ENCODE data around the gene LINC01488. TPM values are rescaled to one million over a fixed set of nuclear protein-coding genes. Genes with fewer than 3 reads are reported as not detected.

LINC01488 gene
- total RNA-seq, 1 donor from 2014 or later, result not detected

DNA sequence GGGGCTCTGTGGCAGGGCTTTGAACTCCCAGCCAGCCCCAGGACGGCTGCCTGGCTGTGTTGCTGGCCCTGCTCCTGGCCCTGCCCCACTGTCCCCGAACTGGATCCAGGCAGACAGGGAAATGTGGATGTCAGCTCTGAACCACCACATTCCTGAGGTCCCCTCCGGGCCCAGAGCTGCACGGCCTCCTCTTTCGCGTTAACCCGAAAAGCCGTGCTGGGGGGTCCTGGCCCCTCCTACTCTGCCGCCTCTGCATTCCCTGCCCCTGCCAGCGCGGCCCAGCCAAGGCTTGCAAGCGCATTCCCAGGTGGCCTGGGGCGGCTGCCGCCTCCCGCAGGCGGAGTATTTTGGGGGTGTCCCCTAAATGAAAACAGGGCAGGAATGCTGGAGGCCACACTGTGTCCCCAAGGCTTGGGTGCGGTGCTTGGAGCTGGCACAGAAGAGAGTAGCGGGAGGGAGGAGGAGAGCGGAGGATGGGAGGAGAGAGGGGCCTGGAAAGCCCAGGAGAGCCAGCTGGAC lies 5.4 kb downstream of the LINC01488 start:
- H3K36me3 Mint-ChIP-seq (ENCODE audit: low read depth, unreplicated experiment), result no peaks in the 10 kb centered on the region
- no peak for DNase-seq (ENCODE audit: low spot score)

DNA sequence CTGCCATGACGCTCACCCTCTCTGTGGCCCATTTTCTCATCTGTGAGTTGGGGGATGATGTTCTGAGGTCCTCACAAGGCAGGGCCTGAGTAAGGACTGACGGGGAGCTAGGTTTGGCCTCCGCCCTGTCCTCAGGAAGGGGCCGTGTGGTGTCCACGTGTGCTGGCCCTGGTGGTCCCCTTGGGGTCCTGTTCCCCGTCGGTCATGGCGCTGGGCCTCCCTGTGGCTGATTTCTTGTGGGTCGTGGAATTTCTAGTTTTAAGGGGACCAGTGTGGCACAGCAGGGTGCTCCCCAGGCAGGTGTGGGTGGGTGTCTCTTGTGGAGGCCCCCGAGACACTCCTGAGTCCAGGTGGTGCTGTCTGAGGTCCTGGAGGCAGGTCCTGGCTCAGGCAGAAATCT lies 5.9 kb downstream of the LINC01488 start:
- no peak overlapping the region for H3K4me3 Mint-ChIP-seq (ENCODE audit: unreplicated experiment)

More for the DNA sequence above, 5.4 kb downstream of the LINC01488 start:
- H3K4me1 Mint-ChIP-seq (ENCODE audit: unreplicated experiment), result no peaks in the 10 kb centered on the region
- peaks cover 2% of the 10 kb centered on the region for H3K27me3 Mint-ChIP-seq (ENCODE audit: unreplicated experiment)
- H3K27ac Mint-ChIP-seq (ENCODE audit: unreplicated experiment), result no peak overlapping the region
- H3K4me3 Mint-ChIP-seq (ENCODE audit: unreplicated experiment), result no peak overlapping the region
- TF ChIP-seq, protein P1, sequence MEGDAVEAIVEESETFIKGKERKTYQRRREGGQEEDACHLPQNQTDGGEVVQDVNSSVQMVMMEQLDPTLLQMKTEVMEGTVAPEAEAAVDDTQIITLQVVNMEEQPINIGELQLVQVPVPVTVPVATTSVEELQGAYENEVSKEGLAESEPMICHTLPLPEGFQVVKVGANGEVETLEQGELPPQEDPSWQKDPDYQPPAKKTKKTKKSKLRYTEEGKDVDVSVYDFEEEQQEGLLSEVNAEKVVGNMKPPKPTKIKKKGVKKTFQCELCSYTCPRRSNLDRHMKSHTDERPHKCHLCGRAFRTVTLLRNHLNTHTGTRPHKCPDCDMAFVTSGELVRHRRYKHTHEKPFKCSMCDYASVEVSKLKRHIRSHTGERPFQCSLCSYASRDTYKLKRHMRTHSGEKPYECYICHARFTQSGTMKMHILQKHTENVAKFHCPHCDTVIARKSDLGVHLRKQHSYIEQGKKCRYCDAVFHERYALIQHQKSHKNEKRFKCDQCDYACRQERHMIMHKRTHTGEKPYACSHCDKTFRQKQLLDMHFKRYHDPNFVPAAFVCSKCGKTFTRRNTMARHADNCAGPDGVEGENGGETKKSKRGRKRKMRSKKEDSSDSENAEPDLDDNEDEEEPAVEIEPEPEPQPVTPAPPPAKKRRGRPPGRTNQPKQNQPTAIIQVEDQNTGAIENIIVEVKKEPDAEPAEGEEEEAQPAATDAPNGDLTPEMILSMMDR (IDR thresholded peaks at IDR 0.05; ENCODE audit: unreplicated experiment), result no peak
- H3K9me3 Mint-ChIP-seq (ENCODE audit: unreplicated experiment), result no peaks in the 10 kb centered on the region

DNA sequence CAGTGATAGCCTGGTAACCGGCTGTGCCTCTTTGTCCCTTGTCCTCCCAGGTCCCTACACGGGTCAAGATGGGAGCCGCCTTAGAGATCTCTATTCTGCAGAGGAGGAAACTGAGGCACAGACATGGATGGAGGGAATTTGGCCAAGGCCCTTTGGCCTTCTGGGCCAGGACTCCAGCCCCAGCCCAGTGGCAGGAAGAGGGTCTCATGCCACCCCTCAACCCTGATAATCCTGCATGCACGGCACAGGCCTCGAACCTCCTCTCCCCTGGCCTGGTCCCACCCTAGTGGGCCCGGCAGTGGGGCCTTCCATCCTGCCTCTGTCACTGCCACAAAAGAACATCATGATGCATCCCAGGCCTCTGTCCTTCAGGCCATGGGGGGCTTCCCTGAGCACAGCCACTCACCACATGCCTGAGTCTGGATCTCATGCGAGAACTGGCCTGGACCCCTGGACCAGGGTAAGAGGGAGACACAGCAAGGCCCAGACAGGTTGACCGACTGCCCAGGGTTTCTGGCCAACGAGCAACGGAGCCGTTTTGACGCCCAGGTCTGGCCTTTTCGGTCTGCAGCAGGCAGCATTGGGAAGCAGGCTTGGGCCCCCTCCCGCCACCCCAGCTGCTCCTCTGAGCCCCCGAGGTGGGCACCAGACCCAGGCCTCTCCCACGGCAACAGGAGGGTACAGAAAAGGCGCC lies 6.5 kb downstream of the LINC01488 start:
- Mint-ChIP-seq H3K4me1 (ENCODE audit: unreplicated experiment) (no peaks in the 10 kb centered on the region), H3K36me3 (ENCODE audit: low read depth, unreplicated experiment) (no peaks in the 10 kb centered on the region), H3K27me3 (ENCODE audit: unreplicated experiment) (peaks cover 2% of the 10 kb centered on the region), H3K27ac (ENCODE audit: unreplicated experiment) (no peak overlapping the region), H3K9me3 (ENCODE audit: unreplicated experiment) (no peaks in the 10 kb centered on the region), H3K4me3 (ENCODE audit: unreplicated experiment) (no peak overlapping the region)
- TF ChIP-seq, protein P1 (IDR thresholded peaks at IDR 0.05; ENCODE audit: unreplicated experiment), result no peak
- no peak for DNase-seq (ENCODE audit: low spot score)

More for the DNA sequence above, 5.9 kb downstream of the LINC01488 start:
- TF ChIP-seq, protein P1 (IDR thresholded peaks at IDR 0.05; ENCODE audit: unreplicated experiment), result no peak
- no peak for DNase-seq (ENCODE audit: low spot score)
- Mint-ChIP-seq H3K27ac (ENCODE audit: unreplicated experiment) (no peak overlapping the region), H3K36me3 (ENCODE audit: low read depth, unreplicated experiment) (no peaks in the 10 kb centered on the region), H3K9me3 (ENCODE audit: unreplicated experiment) (no peaks in the 10 kb centered on the region), H3K4me1 (ENCODE audit: unreplicated experiment) (no peaks in the 10 kb centered on the region), H3K27me3 (ENCODE audit: unreplicated experiment) (peaks cover 2% of the 10 kb centered on the region)

DNA sequence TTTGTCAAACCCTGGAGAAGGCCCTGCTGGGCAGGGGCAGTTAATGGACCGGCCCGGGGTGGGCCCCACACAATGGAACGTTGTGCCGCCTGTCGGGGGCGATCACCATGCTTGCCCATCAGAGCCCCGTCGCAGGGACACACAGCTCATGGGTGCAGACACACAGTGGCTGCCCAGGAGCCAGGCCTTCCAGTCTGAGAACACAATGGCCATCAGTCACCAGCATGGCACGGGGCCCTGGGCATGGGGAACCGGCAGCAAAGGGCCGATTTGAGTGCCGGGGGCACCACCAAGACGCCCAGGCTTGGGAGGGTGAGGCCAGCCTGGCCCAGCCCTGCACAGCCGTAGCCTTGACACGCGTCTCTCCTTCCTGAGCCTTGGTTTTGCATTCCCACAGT lies 7.1 kb downstream of the LINC01488 start:
- H3K36me3 Mint-ChIP-seq (ENCODE audit: low read depth, unreplicated experiment), result no peaks in the 10 kb centered on the region
- H3K27me3 Mint-ChIP-seq (ENCODE audit: unreplicated experiment), result peaks cover 2% of the 10 kb centered on the region

More for the DNA sequence above, 7.1 kb downstream of the LINC01488 start:
- no peak for DNase-seq (ENCODE audit: low spot score)
- Mint-ChIP-seq H3K27ac (ENCODE audit: unreplicated experiment) (no peak overlapping the region), H3K9me3 (ENCODE audit: unreplicated experiment) (no peaks in the 10 kb centered on the region), H3K4me3 (ENCODE audit: unreplicated experiment) (no peak overlapping the region), H3K4me1 (ENCODE audit: unreplicated experiment) (peaks cover 3% of the 10 kb centered on the region)
- TF ChIP-seq, protein P1 (IDR thresholded peaks at IDR 0.05; ENCODE audit: unreplicated experiment), result no peak

Data from endothelial cell (in vitro differentiated cells).